ENCODE results near the gene ITPR3. TPM values are rescaled to one million over a fixed set of nuclear protein-coding genes. Genes with fewer than 3 reads are reported as not detected.

ITPR3 gene
- total RNA-seq, 2 donors from 2014 or later, result 17.5 to 25.9 TPM

GRCh38 chr6:33723371-33724085 lies 102.4 kb downstream of the ITPR3 start:
- H3K4me3 ChIP-seq, result no peak overlapping the region
- H3K27ac ChIP-seq, result peak overlapping the region in 1 of 4 donors; percentile 55
- no peaks in the 10 kb centered on the region for H3K9me3 ChIP-seq
- TF ChIP-seq CTCF (IDR thresholded peaks at IDR 0.05), result no peak
- TF ChIP-seq POLR2A (IDR thresholded peaks at IDR 0.05), result no peak
- WGBS, 2 donors, result 37 to 38% methylated on average over 3 of the region's 3 CpGs
- no peaks in the 10 kb centered on the region for H3K27me3 ChIP-seq
- peaks cover 36% of the 10 kb centered on the region for H3K4me1 ChIP-seq
- no peak for ATAC-seq
- DNase-seq, result no peak
- H3K36me3 ChIP-seq (replicated peaks in 1 of 2; ENCODE audit: insufficient read depth in 1 of 2, low read depth in 2 of 2), result no peaks in the 10 kb centered on the region
- intact Hi-C loops (cut with DNase I), result no loop called here

GRCh38 chr6:33724102-33725023 lies 103.2 kb downstream of the ITPR3 start:
- H3K4me1 ChIP-seq, result peaks cover 43% of the 10 kb centered on the region
- H3K4me3 ChIP-seq, result no peak overlapping the region
- H3K27ac ChIP-seq, result no peak overlapping the region
- no peak for TF ChIP-seq POLR2A (IDR thresholded peaks at IDR 0.05)
- TF ChIP-seq CTCF (IDR thresholded peaks at IDR 0.05), result no peak
- no peak for DNase-seq
- intact Hi-C loops (cut with DNase I), result no loop called here
- no peak for ATAC-seq
- H3K36me3 ChIP-seq (replicated peaks in 1 of 2; ENCODE audit: insufficient read depth in 1 of 2, low read depth in 2 of 2), result no peaks in the 10 kb centered on the region
- H3K9me3 ChIP-seq, result no peaks in the 10 kb centered on the region
- H3K27me3 ChIP-seq, result no peaks in the 10 kb centered on the region
- WGBS, 2 donors, result 79 to 81% methylated on average over 13 of the region's 13 CpGs

GRCh38 chr6:33725222-33725621 lies 104.1 kb downstream of the ITPR3 start:
- no peak for DNase-seq

GRCh38 chr6:33725891-33726673 lies 105.0 kb downstream of the ITPR3 start:
- WGBS, 2 donors, result 86 to 94% methylated on average over 7 of the region's 7 CpGs
- H3K36me3 ChIP-seq (replicated peaks in 1 of 2; ENCODE audit: insufficient read depth in 1 of 2, low read depth in 2 of 2), result no peaks in the 10 kb centered on the region
- H3K27ac ChIP-seq, result no peak overlapping the region
- DNase-seq (no peak), ATAC-seq (no peak)
- H3K4me1 ChIP-seq, result peaks cover 38% of the 10 kb centered on the region
- H3K9me3 ChIP-seq, result no peaks in the 10 kb centered on the region
- intact Hi-C loops (cut with DNase I), result no loop called here
- TF ChIP-seq CTCF (IDR thresholded peaks at IDR 0.05), result no peak
- no peak for TF ChIP-seq POLR2A (IDR thresholded peaks at IDR 0.05)
- no peaks in the 10 kb centered on the region for H3K27me3 ChIP-seq
- no peak overlapping the region for H3K4me3 ChIP-seq

More at GRCh38 chr6:33725222-33725621, 104.1 kb downstream of the ITPR3 start:
- Histone ChIP-seq H3K36me3 (replicated peaks in 1 of 2; ENCODE audit: insufficient read depth in 1 of 2, low read depth in 2 of 2) (no peaks in the 10 kb centered on the region), H3K4me3 (no peak overlapping the region), H3K9me3 (no peaks in the 10 kb centered on the region), H3K27ac (no peak overlapping the region), H3K4me1 (peaks cover 43% of the 10 kb centered on the region), H3K27me3 (no peaks in the 10 kb centered on the region)
- intact Hi-C loops (cut with DNase I), result no loop called here
- TF ChIP-seq POLR2A (IDR thresholded peaks at IDR 0.05) (no peak), CTCF (IDR thresholded peaks at IDR 0.05) (no peak)
- WGBS, 2 donors, result 85 to 94% methylated on average over 13 of the region's 14 CpGs
- no peak for ATAC-seq
